ENCODE results near the gene TOP1.

Gene TOP1

DNA sequence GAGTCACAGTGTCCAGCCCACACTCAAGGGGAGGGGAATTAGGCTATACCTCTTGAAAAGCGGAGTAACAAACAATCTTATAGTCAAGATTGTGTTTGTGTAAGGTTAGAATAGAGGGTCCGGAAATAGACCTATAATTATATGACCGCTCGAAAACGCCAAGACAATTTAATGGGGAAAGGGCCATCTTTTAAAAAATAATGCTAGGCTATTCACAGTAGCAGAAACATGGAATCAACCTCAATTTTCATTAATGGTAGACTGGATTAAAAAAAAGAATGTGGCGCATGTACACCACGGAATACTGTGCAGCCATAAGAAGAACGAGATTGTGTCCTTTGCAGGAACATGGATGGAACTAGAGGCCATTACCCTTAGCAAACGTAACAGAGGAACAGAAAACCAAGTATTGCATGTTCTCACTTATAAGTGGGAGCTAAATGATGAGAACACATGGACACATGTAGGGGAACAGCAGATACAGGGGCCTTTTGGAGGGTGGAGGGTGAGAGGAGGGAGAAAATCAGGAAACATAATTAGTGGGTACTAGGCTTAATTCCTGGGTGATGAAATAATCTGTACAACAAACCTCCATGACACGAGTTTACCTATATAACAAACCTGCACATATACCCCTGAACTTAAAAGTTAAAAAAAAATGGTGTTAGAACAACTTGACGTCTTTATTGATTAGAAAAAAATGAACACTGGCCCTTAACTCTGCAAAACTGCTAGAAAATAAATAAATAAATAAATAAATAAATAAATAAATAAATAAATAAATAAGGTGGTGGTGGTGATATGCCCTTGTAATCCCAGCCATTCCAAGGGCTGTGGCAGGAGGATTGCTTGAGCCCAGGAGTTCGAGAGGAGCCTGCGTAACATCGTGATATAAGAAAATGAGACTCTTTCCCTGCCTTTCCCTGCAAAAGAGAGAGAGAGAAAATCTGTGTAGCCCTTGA is 30.3 kb downstream of the TOP1 start (continued):
- peak; percentile 31; the same call in 1 of the 2 replicates for TF ChIP-seq ZEB2 (tag by site-specific recombination; IDR thresholded peaks at IDR 0.05)
- no peak for TF ChIP-seq SALL2 (tag by site-specific recombination; IDR thresholded peaks at IDR 0.05; ENCODE audit: borderline replicate concordance)
- TF ChIP-seq, protein P1, sequence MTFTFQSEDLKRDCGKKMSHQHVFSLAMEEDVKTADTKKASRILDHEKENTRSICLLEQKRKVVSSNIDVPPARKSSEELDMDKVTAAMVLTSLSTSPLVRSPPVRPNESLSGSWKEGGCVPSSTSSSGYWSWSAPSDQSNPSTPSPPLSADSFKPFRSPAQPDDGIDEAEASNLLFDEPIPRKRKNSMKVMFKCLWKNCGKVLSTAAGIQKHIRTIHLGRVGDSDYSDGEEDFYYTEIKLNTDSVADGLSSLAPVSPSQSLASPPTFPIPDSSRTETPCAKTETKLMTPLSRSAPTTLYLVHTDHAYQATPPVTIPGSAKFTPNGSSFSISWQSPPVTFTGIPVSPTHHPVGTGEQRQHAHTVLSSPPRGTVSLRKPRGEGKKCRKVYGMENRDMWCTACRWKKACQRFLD (tag by site-specific recombination; IDR thresholded peaks at IDR 0.05) = no peak; the same call in 1 of the 2 replicates
- no peak for TF ChIP-seq ZNF132 (tag by site-specific recombination; IDR thresholded peaks at IDR 0.05; ENCODE audit: borderline replicate concordance)
- TF ChIP-seq IKZF3 (tag by site-specific recombination; IDR thresholded peaks at IDR 0.05) = no peak
- 0 out of 2 replicates have a peak, but pooled peaks have one; percentile 70 for TF ChIP-seq ZNF530 (tag by site-specific recombination; IDR thresholded peaks at IDR 0.05; ENCODE audit: low read depth)
- peak; percentile 53; the same call in 1 of the 2 replicates for TF ChIP-seq ZNF501 (tag by site-specific recombination; IDR thresholded peaks at IDR 0.05)
- no peak for TF ChIP-seq ZNF174 (tag by site-specific recombination; IDR thresholded peaks at IDR 0.05)
- TF ChIP-seq ZNF2 (tag by site-specific recombination; IDR thresholded peaks at IDR 0.05) = no peak
- no peak for TF ChIP-seq ZNF175 (tag by site-specific recombination; IDR thresholded peaks at IDR 0.05)
- TF ChIP-seq ZNF561 (tag by site-specific recombination; IDR thresholded peaks at IDR 0.05; ENCODE audit: borderline replicate concordance) = no peak
- peak; percentile 87 for TF ChIP-seq ZNF791 (tag by site-specific recombination; IDR thresholded peaks at IDR 0.05)
- peak; percentile 89 for TF ChIP-seq ZNF560 (tag by site-specific recombination; IDR thresholded peaks at IDR 0.05; ENCODE audit: borderline replicate concordance)
- TF ChIP-seq, protein P2, sequence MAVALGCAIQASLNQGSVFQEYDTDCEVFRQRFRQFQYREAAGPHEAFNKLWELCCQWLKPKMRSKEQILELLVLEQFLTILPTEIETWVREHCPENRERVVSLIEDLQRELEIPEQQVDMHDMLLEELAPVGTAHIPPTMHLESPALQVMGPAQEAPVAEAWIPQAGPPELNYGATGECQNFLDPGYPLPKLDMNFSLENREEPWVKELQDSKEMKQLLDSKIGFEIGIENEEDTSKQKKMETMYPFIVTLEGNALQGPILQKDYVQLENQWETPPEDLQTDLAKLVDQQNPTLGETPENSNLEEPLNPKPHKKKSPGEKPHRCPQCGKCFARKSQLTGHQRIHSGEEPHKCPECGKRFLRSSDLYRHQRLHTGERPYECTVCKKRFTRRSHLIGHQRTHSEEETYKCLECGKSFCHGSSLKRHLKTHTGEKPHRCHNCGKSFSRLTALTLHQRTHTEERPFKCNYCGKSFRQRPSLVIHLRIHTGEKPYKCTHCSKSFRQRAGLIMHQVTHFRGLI (tag by site-specific recombination; IDR thresholded peaks at IDR 0.05) = no peak
- TF ChIP-seq ZNF777 (tag by site-specific recombination; IDR thresholded peaks at IDR 0.05; ENCODE audit: borderline replicate concordance) = no peak
- TF ChIP-seq ZNF610 (tag by site-specific recombination; IDR thresholded peaks at IDR 0.05; ENCODE audit: borderline replicate concordance) = 0 out of 2 replicates have a peak, but pooled peaks have one; percentile 43
- no peak for TF ChIP-seq ZNF548 (tag by site-specific recombination; IDR thresholded peaks at IDR 0.05)
- TF ChIP-seq MEIS1 (CRISPR knock-in tag; IDR thresholded peaks at IDR 0.05; ENCODE audit: borderline replicate concordance) = no peak
- TF ChIP-seq, protein P3, sequence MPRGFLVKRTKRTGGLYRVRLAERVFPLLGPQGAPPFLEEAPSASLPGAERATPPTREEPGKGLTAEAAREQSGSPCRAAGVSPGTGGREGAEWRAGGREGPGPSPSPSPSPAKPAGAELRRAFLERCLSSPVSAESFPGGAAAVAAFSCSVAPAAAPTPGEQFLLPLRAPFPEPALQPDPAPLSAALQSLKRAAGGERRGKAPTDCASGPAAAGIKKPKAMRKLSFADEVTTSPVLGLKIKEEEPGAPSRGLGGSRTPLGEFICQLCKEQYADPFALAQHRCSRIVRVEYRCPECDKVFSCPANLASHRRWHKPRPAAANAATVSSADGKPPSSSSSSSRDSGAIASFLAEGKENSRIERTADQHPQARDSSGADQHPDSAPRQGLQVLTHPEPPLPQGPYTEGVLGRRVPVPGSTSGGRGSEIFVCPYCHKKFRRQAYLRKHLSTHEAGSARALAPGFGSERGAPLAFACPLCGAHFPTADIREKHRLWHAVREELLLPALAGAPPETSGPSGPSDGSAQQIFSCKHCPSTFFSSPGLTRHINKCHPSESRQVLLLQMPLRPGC (tag by site-specific recombination; IDR thresholded peaks at IDR 0.05) = peak; percentile 27; the same call in 1 of the 2 replicates
- peak; percentile 91 for TF ChIP-seq ZBTB8A (tag by site-specific recombination; IDR thresholded peaks at IDR 0.05)
- TF ChIP-seq ZNF184 (tag by site-specific recombination; IDR thresholded peaks at IDR 0.05) = peak; percentile 82; the same call in 1 of the 2 replicates
- no peak for TF ChIP-seq KLF10 (tag by site-specific recombination; IDR thresholded peaks at IDR 0.05)
- TF ChIP-seq ZNF555 (tag by site-specific recombination; conservative IDR thresholded peaks at IDR 0.05) = peak; percentile 99
- TF ChIP-seq ZNF544 (tag by site-specific recombination; IDR thresholded peaks at IDR 0.05) = no peak
- TF ChIP-seq, protein P4, sequence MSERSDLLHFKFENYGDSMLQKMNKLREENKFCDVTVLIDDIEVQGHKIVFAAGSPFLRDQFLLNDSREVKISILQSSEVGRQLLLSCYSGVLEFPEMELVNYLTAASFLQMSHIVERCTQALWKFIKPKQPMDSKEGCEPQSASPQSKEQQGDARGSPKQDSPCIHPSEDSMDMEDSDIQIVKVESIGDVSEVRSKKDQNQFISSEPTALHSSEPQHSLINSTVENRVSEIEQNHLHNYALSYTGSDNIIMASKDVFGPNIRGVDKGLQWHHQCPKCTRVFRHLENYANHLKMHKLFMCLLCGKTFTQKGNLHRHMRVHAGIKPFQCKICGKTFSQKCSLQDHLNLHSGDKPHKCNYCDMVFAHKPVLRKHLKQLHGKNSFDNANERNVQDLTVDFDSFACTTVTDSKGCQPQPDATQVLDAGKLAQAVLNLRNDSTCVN (tag by site-specific recombination; optimal IDR thresholded peaks at IDR 0.05) = no peak
- TF ChIP-seq, protein P5, sequence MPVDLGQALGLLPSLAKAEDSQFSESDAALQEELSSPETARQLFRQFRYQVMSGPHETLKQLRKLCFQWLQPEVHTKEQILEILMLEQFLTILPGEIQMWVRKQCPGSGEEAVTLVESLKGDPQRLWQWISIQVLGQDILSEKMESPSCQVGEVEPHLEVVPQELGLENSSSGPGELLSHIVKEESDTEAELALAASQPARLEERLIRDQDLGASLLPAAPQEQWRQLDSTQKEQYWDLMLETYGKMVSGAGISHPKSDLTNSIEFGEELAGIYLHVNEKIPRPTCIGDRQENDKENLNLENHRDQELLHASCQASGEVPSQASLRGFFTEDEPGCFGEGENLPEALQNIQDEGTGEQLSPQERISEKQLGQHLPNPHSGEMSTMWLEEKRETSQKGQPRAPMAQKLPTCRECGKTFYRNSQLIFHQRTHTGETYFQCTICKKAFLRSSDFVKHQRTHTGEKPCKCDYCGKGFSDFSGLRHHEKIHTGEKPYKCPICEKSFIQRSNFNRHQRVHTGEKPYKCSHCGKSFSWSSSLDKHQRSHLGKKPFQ (tag by site-specific recombination; IDR thresholded peaks at IDR 0.05) = peak; percentile 41; the same call in 1 of the 2 replicates
- no peak for TF ChIP-seq ZNF701 (tag by site-specific recombination; IDR thresholded peaks at IDR 0.05)
- TF ChIP-seq, protein P6, sequence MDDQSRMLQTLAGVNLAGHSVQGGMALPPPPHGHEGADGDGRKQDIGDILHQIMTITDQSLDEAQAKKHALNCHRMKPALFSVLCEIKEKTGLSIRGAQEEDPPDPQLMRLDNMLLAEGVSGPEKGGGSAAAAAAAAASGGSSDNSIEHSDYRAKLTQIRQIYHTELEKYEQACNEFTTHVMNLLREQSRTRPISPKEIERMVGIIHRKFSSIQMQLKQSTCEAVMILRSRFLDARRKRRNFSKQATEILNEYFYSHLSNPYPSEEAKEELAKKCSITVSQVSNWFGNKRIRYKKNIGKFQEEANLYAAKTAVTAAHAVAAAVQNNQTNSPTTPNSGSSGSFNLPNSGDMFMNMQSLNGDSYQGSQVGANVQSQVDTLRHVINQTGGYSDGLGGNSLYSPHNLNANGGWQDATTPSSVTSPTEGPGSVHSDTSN (CRISPR knock-in tag; IDR thresholded peaks at IDR 0.05) = no peak
- TF ChIP-seq, protein P7, sequence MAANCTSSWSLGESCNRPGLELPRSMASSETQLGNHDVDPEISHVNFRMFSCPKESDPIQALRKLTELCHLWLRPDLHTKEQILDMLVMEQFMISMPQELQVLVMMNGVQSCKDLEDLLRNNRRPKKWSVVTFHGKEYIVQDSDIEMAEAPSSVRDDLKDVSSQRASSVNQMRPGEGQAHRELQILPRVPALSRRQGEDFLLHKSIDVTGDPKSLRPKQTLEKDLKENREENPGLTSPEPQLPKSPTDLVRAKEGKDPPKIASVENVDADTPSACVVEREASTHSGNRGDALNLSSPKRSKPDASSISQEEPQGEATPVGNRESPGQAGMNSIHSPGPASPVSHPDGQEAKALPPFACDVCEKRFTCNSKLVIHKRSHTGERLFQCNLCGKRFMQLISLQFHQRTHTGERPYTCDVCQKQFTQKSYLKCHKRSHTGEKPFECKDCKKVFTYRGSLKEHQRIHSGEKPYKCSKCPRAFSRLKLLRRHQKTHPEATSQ (tag by site-specific recombination; IDR thresholded peaks at IDR 0.05) = no peak

All from HEK293 (cell line).